ENCODE data around the gene DHH. TPM values are rescaled to one million over a fixed set of nuclear protein-coding genes. Genes with fewer than 3 reads are reported as not detected.

Gene DHH
- total RNA-seq, 2 experiments from 2014 or later, result 0.06 to 0.17 TPM

GRCh38 chr12:49041881-49042484 is 52.6 kb downstream of the DHH start:
- H3K4me1 ChIP-seq (ENCODE audit: insufficient read depth, low read length, poor library complexity, severe bottlenecking), result no peaks in the 10 kb centered on the region
- H3K9me2 ChIP-seq (ENCODE audit: insufficient read depth, low read length), result no peaks in the 10 kb centered on the region
- peaks cover 99% of the 10 kb centered on the region for H3K36me3 ChIP-seq (ENCODE audit: insufficient read depth, low read length)
- H3K27ac ChIP-seq (ENCODE audit: low read depth, low read length, poor library complexity, severe bottlenecking), result no peak overlapping the region
- H4K20me1 ChIP-seq (ENCODE audit: insufficient read depth, low read length), result no peaks in the 10 kb centered on the region
- intact Hi-C loops (cut with micrococcal nuclease; ENCODE audit: unreplicated experiment), result no loop called here
- CTCF ChIA-PET (ENCODE audit: unreplicated experiment), result no interaction called here
- H3K4me2 ChIP-seq (ENCODE audit: low read length), result no peak overlapping the region
- no peak for TF ChIP-seq EZH2phosphoT487 (IDR thresholded peaks at IDR 0.05; ENCODE audit: borderline replicate concordance, low read depth, low read length)
- POLR2A ChIA-PET, result no interaction called here
- BruUV-seq (replicated peaks), result no TSS peak
- no peaks in the 10 kb centered on the region for H3K79me2 ChIP-seq (ENCODE audit: insufficient read depth, low read depth, low read length)
- H3K4me3 ChIP-seq (ENCODE audit: low read depth, low read length, poor library complexity, severe bottlenecking), result no peak overlapping the region
- H3K9me3 ChIP-seq (ENCODE audit: low read length), result no peaks in the 10 kb centered on the region
- H2AFZ ChIP-seq (ENCODE audit: low read length), result no peak overlapping the region
- no peak for DNase-seq (ENCODE audit: low spot score)

- no TSS peak for BruUV-seq (replicated peaks)
Measured at GRCh38 chr12:49041036-49041880, 53.3 kb downstream of the DHH start.

GRCh38 chr12:49040364-49040855 is 54.2 kb downstream of the DHH start:
- ChIA-PET CTCF (ENCODE audit: unreplicated experiment) (no interaction called here), POLR2A (no interaction called here)
- Histone ChIP-seq H3K79me2 (ENCODE audit: insufficient read depth, low read depth, low read length) (no peaks in the 10 kb centered on the region), H3K4me2 (ENCODE audit: low read length) (no peak overlapping the region), H3K9me2 (ENCODE audit: insufficient read depth, low read length) (no peaks in the 10 kb centered on the region), H3K27ac (ENCODE audit: low read depth, low read length, poor library complexity, severe bottlenecking) (no peak overlapping the region), H3K9me3 (ENCODE audit: low read length) (no peaks in the 10 kb centered on the region), H2AFZ (ENCODE audit: low read length) (no peak overlapping the region), H3K4me1 (ENCODE audit: insufficient read depth, low read length, poor library complexity, severe bottlenecking) (no peaks in the 10 kb centered on the region), H3K4me3 (ENCODE audit: low read depth, low read length, poor library complexity, severe bottlenecking) (no peak overlapping the region), H4K20me1 (ENCODE audit: insufficient read depth, low read length) (no peaks in the 10 kb centered on the region), H3K36me3 (ENCODE audit: insufficient read depth, low read length) (peaks cover 97% of the 10 kb centered on the region)
- no TSS peak for BruUV-seq (replicated peaks)
- TF ChIP-seq, protein P1, sequence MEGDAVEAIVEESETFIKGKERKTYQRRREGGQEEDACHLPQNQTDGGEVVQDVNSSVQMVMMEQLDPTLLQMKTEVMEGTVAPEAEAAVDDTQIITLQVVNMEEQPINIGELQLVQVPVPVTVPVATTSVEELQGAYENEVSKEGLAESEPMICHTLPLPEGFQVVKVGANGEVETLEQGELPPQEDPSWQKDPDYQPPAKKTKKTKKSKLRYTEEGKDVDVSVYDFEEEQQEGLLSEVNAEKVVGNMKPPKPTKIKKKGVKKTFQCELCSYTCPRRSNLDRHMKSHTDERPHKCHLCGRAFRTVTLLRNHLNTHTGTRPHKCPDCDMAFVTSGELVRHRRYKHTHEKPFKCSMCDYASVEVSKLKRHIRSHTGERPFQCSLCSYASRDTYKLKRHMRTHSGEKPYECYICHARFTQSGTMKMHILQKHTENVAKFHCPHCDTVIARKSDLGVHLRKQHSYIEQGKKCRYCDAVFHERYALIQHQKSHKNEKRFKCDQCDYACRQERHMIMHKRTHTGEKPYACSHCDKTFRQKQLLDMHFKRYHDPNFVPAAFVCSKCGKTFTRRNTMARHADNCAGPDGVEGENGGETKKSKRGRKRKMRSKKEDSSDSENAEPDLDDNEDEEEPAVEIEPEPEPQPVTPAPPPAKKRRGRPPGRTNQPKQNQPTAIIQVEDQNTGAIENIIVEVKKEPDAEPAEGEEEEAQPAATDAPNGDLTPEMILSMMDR (conservative IDR thresholded peaks at IDR 0.05; ENCODE audit: low read length), result no peak
- TF ChIP-seq EZH2phosphoT487 (IDR thresholded peaks at IDR 0.05; ENCODE audit: borderline replicate concordance, low read depth, low read length), result no peak
- DNase-seq (ENCODE audit: low spot score), result no peak
- intact Hi-C loops (cut with micrococcal nuclease; ENCODE audit: unreplicated experiment), result no loop called here

More at GRCh38 chr12:49041036-49041880, 53.3 kb downstream of the DHH start:
- H3K27ac ChIP-seq (ENCODE audit: low read depth, low read length, poor library complexity, severe bottlenecking), result no peak overlapping the region
- H3K4me3 ChIP-seq (ENCODE audit: low read depth, low read length, poor library complexity, severe bottlenecking), result no peak overlapping the region
- H3K9me2 ChIP-seq (ENCODE audit: insufficient read depth, low read length), result no peaks in the 10 kb centered on the region
- peaks cover 98% of the 10 kb centered on the region for H3K36me3 ChIP-seq (ENCODE audit: insufficient read depth, low read length)
- ChIA-PET CTCF (ENCODE audit: unreplicated experiment) (no interaction called here), POLR2A (no interaction called here)
- DNase-seq (ENCODE audit: low spot score), result no peak
- H4K20me1 ChIP-seq (ENCODE audit: insufficient read depth, low read length), result no peaks in the 10 kb centered on the region
- H3K79me2 ChIP-seq (ENCODE audit: insufficient read depth, low read depth, low read length), result no peaks in the 10 kb centered on the region
- no peak overlapping the region for H3K4me2 ChIP-seq (ENCODE audit: low read length)
- intact Hi-C loops (cut with micrococcal nuclease; ENCODE audit: unreplicated experiment), result no loop called here
- H2AFZ ChIP-seq (ENCODE audit: low read length), result no peak overlapping the region
- TF ChIP-seq EZH2phosphoT487 (IDR thresholded peaks at IDR 0.05; ENCODE audit: borderline replicate concordance, low read depth, low read length), result no peak
- TF ChIP-seq, protein P1 (conservative IDR thresholded peaks at IDR 0.05; ENCODE audit: low read length), result no peak
- H3K9me3 ChIP-seq (ENCODE audit: low read length), result no peaks in the 10 kb centered on the region
- H3K4me1 ChIP-seq (ENCODE audit: insufficient read depth, low read length, poor library complexity, severe bottlenecking), result no peaks in the 10 kb centered on the region
